Transverse colon (tissue), 4 donors: ENCODE results near the gene ACAD11. TPM values are rescaled to one million over a fixed set of nuclear protein-coding genes. Genes with fewer than 3 reads are reported as not detected.
"Not testable (repeated sequence)": the region's sequence is repeated elsewhere in the genome, so short reads cannot be mapped to it uniquely, and the experiment has no call there.

Experiments used
- DNase-seq: peaks from one replicate; pipeline ENCODE4 v3.0.0-alpha.2; 2019
- H3K27ac ChIP-seq, 4 donors: fragments of 200-600 bp; sonication (generic); 2 replicates each; pipeline ENCODE4 v1.5.1; 2016 to 2018; ENCODE audit warnings: inconsistent platforms in 4 of 4
- H3K27me3 ChIP-seq: fragments of 200-600 bp; sonication (generic); 2 replicates; pipeline ENCODE4 v1.5.1; 2017; ENCODE audit warnings: inconsistent platforms
- H3K36me3 ChIP-seq, 4 donors: fragments of 200-600 bp; sonication (generic); 2 replicates each; pipeline ENCODE4 v1.5.1; 2017 to 2019; ENCODE audit warnings: inconsistent platforms in 4 of 4
- H3K4me1 ChIP-seq, 4 donors: fragments of 200-600 bp; sonication (generic); 2 replicates each; pipeline ENCODE4 v1.5.1; 2017 to 2020; ENCODE audit warnings: inconsistent platforms in 4 of 4
- H3K4me3 ChIP-seq, 4 donors: fragments of 200-600 bp; sonication (generic); 1 replicate in 1 of 4; 2 replicates in 3 of 4; pipeline versions ENCODE4 v1.5.1 to v1.6.1; 2017 to 2019; ENCODE audit warnings: inconsistent platforms in 4 of 4
- H3K9me3 ChIP-seq, 2 donors: fragments of 200-600 bp; sonication (generic); 2 replicates each; pipeline ENCODE4 v1.5.1; 2017 to 2019; ENCODE audit warnings: inconsistent platforms in 2 of 2
- CTCF ChIP-seq, 5 experiments: fragments of 200-600 bp in 3 of 5; fragments of 450-650 bp in 2 of 5; sonication (generic) in 3 of 5; IDR thresholded peaks; 1 replicate in 2 of 5; 2 replicates in 3 of 5; pipeline ENCODE4 v1.5.1; 2016 to 2017; ENCODE audit warnings: antibody characterized with exemption in 5 of 5, inconsistent platforms in 3 of 5, mild to moderate bottlenecking in 2 of 5, moderate library complexity in 1 of 5
- EP300 ChIP-seq: sonication (generic); formaldehyde crosslinking; IDR thresholded peaks from one replicate; pipeline ENCODE4 v1.6.1; 2017; ENCODE audit warnings: antibody characterized with exemption, low read depth
- POLR2A ChIP-seq: fragments of 450-650 bp; IDR thresholded peaks from one replicate; pipeline ENCODE4 v1.6.1; 2016; ENCODE audit warnings: antibody characterized with exemption, mild to moderate bottlenecking, moderate library complexity
- POLR2AphosphoS5 ChIP-seq, 3 donors: sonication (generic); formaldehyde crosslinking; IDR thresholded peaks; one replicate each; pipeline ENCODE4 v1.6.1; 2016; ENCODE audit warnings: antibody characterized with exemption in 3 of 3
- WGBS, 2 donors: methylation state at CpG; one replicate each; pipeline ENCODE4 v1.1.5; 2018; ENCODE audit warnings: low coverage in 1 of 2; 5-methylcytosine and 5-hydroxymethylcytosine counted together
- in situ Hi-C, 4 donors: fragments of 200-750 bp; cut with MboI; loops; one replicate each; pipeline versions ENCODE4 v1.15.0 to v1.15.1; 2017; ENCODE audit warnings: low sequenced_read_pairs in 3 of 4, low pct_ligation_motif_present in 1 of 4, low pct_unique_long_range_greater_than_20kb in 1 of 4
- intact Hi-C: fragments of 100-400 bp; cut with DNase I; formaldehyde crosslinking; loops from one replicate; pipeline ENCODE4 v1.15.1; 2023; ENCODE audit warnings: low total_unique reads
- total RNA-seq, 4 donors: library from RNA; depleted of rRNA; stranded (reverse); fragments of >200 nt; gene quantifications; one replicate each; pipeline ENCODE4 v1.1.0, GENCODE V29; 2016

The ACAD11 gene
- total RNA-seq, 4 donors from 2014 or later: 10.2 to 56.7 (median 20.9) TPM

- peaks cover 0 to 7% (median 3%) of the 10 kb centered on the region in 4 donors for H3K36me3 ChIP-seq
- no peaks in the 10 kb centered on the region for H3K9me3 ChIP-seq
- in situ Hi-C loops: loop anchor here (5.0 to 25.0 kb wide), 4 partner anchors 98 to 280 kb away; no protein-coding TSS in a partner anchor
- 63 to 74% methylated on average over 2 of the region's 2 CpGs for WGBS, 2 donors
- intact Hi-C loops: loop anchor here (5.0 kb wide), 1 partner anchor 105 kb away; no protein-coding TSS in a partner anchor
- H3K27ac ChIP-seq: no peak overlapping the region
- H3K4me1 ChIP-seq: no peaks in the 10 kb centered on the region
- H3K27me3 ChIP-seq: no peaks in the 10 kb centered on the region
- no peak for DNase-seq
- no peak for TF ChIP-seq CTCF (IDR thresholded peaks at IDR 0.05)
- TF ChIP-seq POLR2AphosphoS5 (IDR thresholded peaks at IDR 0.05): no peak
- TF ChIP-seq EP300: no peak
- TF ChIP-seq POLR2A: no peak
- H3K4me3 ChIP-seq: no peak overlapping the region
Observed at GRCh38 chr3:132642539-132642847, 17.1 kb downstream of the ACAD11 start.

GRCh38 chr3:132641837-132642538, 17.6 kb downstream of the ACAD11 start:
- intact Hi-C loops (loop anchor here (5.0 kb wide), 1 partner anchor 105 kb away; no protein-coding TSS in a partner anchor), in situ Hi-C loops (loop anchor here (5.0 to 25.0 kb wide), 4 partner anchors 97 to 280 kb away; no protein-coding TSS in a partner anchor)
- no peak overlapping the region for H3K4me3 ChIP-seq
- H3K4me1 ChIP-seq: no peaks in the 10 kb centered on the region
- H3K9me3 ChIP-seq: no peaks in the 10 kb centered on the region
- H3K36me3 ChIP-seq: peaks cover 0 to 9% (median 4%) of the 10 kb centered on the region in 4 donors
- H3K27me3 ChIP-seq: no peaks in the 10 kb centered on the region
- DNase-seq: no peak
- TF ChIP-seq POLR2A: no peak
- no peak for TF ChIP-seq POLR2AphosphoS5 (IDR thresholded peaks at IDR 0.05)
- TF ChIP-seq CTCF (IDR thresholded peaks at IDR 0.05): peak; percentile 74 to 89 (median 77)
- WGBS, 2 donors: 67% methylated on average over 5 of the region's 5 CpGs
- no peak overlapping the region for H3K27ac ChIP-seq

GRCh38 chr3:132641427-132641826, 18.2 kb downstream of the ACAD11 start:
- intact Hi-C loops (loop anchor here (5.0 kb wide), 1 partner anchor 104 kb away; no protein-coding TSS in a partner anchor), in situ Hi-C loops (loop anchor here (5.0 to 25.0 kb wide), 4 partner anchors 97 to 279 kb away; no protein-coding TSS in a partner anchor)
- not testable (repeated sequence) for H3K36me3 ChIP-seq, H3K27ac ChIP-seq, H3K9me3 ChIP-seq, H3K4me3 ChIP-seq, DNase-seq, H3K27me3 ChIP-seq, H3K4me1 ChIP-seq
- WGBS, 2 donors: 68 to 100% methylated on average over 1 to 2 of the region's 2 CpGs

GRCh38 chr3:132638706-132639105, 20.9 kb downstream of the ACAD11 start:
- DNase-seq: no peak
- intact Hi-C loops: no loop called here
- Histone ChIP-seq H3K4me3 (no peak overlapping the region), H3K27ac (no peak overlapping the region), H3K36me3 (peaks cover 0 to 9% (median 4%) of the 10 kb centered on the region in 4 donors), H3K4me1 (no peaks in the 10 kb centered on the region), H3K27me3 (no peaks in the 10 kb centered on the region), H3K9me3 (no peaks in the 10 kb centered on the region)
- TF ChIP-seq POLR2AphosphoS5 (IDR thresholded peaks at IDR 0.05) (no peak), EP300 (no peak), POLR2A (no peak), CTCF (IDR thresholded peaks at IDR 0.05) (no peak)
- in situ Hi-C loops: loop anchor here in 2 of 4 donors (25.0 kb wide), 1 partner anchor 276 kb away; no protein-coding TSS in a partner anchor
